ENCODE results near the gene ADGRB3.
A peak's percentile ranks its signal among the peaks of the same experiment; 100 is the strongest.

The ADGRB3 gene

GRCh38 chr6:68633972-68634725 lies 933 bp upstream of the ADGRB3 start:
- H3K27ac ChIP-seq (ENCODE audit: low read length, poor library complexity, severe bottlenecking), result no peak overlapping the region
- H2AFZ ChIP-seq (ENCODE audit: low read depth, low read length), result no peak overlapping the region
- H3K18ac ChIP-seq (ENCODE audit: low read depth in 1 of 2, low read length in 2 of 2), result no peak overlapping the region
- no peaks in the 10 kb centered on the region for H3K4me1 ChIP-seq (ENCODE audit: control insufficient read depth, insufficient read depth, low read depth, low read length)
- peak overlapping the region; percentile 44 for H2BK15ac ChIP-seq (ENCODE audit: low read depth, poor library complexity, severe bottlenecking)
- no peak overlapping the region for H2BK5ac ChIP-seq (ENCODE audit: low read depth, low read length, poor library complexity, severe bottlenecking)
- H2AK5ac ChIP-seq (ENCODE audit: low read length, severe bottlenecking), result no peak overlapping the region
- no peak overlapping the region for H3K4ac ChIP-seq (ENCODE audit: low read depth in 1 of 2, low read length in 2 of 2)
- WGBS, result 3% methylated on average over 20 of the region's 23 CpGs
- H3K36me3 ChIP-seq (ENCODE audit: control insufficient read depth in 1 of 2, insufficient read depth in 2 of 2, low read depth in 1 of 2, low read length in 2 of 2), result no peaks in the 10 kb centered on the region
- H3K4me2 ChIP-seq (ENCODE audit: low read length, poor library complexity, severe bottlenecking), result peak overlapping the region; percentile 98
- peak overlapping the region; percentile 56 for H3K9ac ChIP-seq (ENCODE audit: low read length)
- H3K9me3 ChIP-seq (ENCODE audit: control insufficient read depth, low read length), result no peaks in the 10 kb centered on the region
- H3K79me1 ChIP-seq (replicated peaks; ENCODE audit: low read length, poor library complexity, severe bottlenecking), result no peaks in the 10 kb centered on the region
- H3K23ac ChIP-seq (ENCODE audit: low read length in 2 of 2), result no peak overlapping the region
- no peak overlapping the region for H4K8ac ChIP-seq (ENCODE audit: low read length)
- H3K4me3 ChIP-seq (ENCODE audit: insufficient read depth in 1 of 2, low read depth in 1 of 2, low read length in 2 of 2), result peak overlapping the region; percentile 69 to 88
- H2BK120ac ChIP-seq (ENCODE audit: low read depth, low read length), result no peak overlapping the region
- peak; percentile 6 for DNase-seq
- H2BK12ac ChIP-seq (ENCODE audit: low read length in 2 of 2), result no peak overlapping the region
- peaks cover 3 to 47% of the 10 kb centered on the region in 2 experiments for H3K27me3 ChIP-seq (ENCODE audit: control insufficient read depth in 1 of 2, insufficient read depth in 1 of 2, low read length in 2 of 2)
- H3K14ac ChIP-seq (ENCODE audit: low read length in 2 of 2), result no peak overlapping the region
- H4K91ac ChIP-seq (ENCODE audit: low read length), result no peak overlapping the region

GRCh38 chr6:68635412-68635705 lies 277 bp downstream of the ADGRB3 start:
- Histone ChIP-seq H3K18ac (ENCODE audit: low read depth in 1 of 2, low read length in 2 of 2) (no peak overlapping the region), H3K27ac (ENCODE audit: low read length, poor library complexity, severe bottlenecking) (peak overlapping the region; percentile 35), H2BK12ac (ENCODE audit: low read length in 2 of 2) (no peak overlapping the region), H2BK120ac (ENCODE audit: low read depth, low read length) (peak overlapping the region; percentile 57), H4K8ac (ENCODE audit: low read length) (no peak overlapping the region), H3K23ac (ENCODE audit: low read length in 2 of 2) (no peak overlapping the region), H3K14ac (ENCODE audit: low read length in 2 of 2) (peak overlapping the region in 1 of 2 experiments; percentile 41), H3K9me3 (ENCODE audit: control insufficient read depth, low read length) (no peaks in the 10 kb centered on the region), H2AK5ac (ENCODE audit: low read length, severe bottlenecking) (no peak overlapping the region), H4K91ac (ENCODE audit: low read length) (no peak overlapping the region), H3K4ac (ENCODE audit: low read depth in 1 of 2, low read length in 2 of 2) (peak overlapping the region in 1 of 2 experiments; percentile 58), H3K9ac (ENCODE audit: low read length) (peak overlapping the region; percentile 64), H2BK5ac (ENCODE audit: low read depth, low read length, poor library complexity, severe bottlenecking) (no peak overlapping the region), H2BK15ac (ENCODE audit: low read depth, poor library complexity, severe bottlenecking) (no peak overlapping the region), H3K4me1 (ENCODE audit: control insufficient read depth, insufficient read depth, low read depth, low read length) (peaks cover 3% of the 10 kb centered on the region), H3K36me3 (ENCODE audit: control insufficient read depth in 1 of 2, insufficient read depth in 2 of 2, low read depth in 1 of 2, low read length in 2 of 2) (no peaks in the 10 kb centered on the region), H3K4me3 (ENCODE audit: insufficient read depth in 1 of 2, low read depth in 1 of 2, low read length in 2 of 2) (peak overlapping the region; percentile 69 to 84), H3K27me3 (ENCODE audit: control insufficient read depth in 1 of 2, insufficient read depth in 1 of 2, low read length in 2 of 2) (peaks cover 9 to 58% of the 10 kb centered on the region in 2 experiments), H3K79me1 (replicated peaks; ENCODE audit: low read length, poor library complexity, severe bottlenecking) (no peaks in the 10 kb centered on the region), H2AFZ (ENCODE audit: low read depth, low read length) (peak overlapping the region; percentile 88), H3K4me2 (ENCODE audit: low read length, poor library complexity, severe bottlenecking) (peak overlapping the region; percentile 98)
- 0% methylated on average over 2 of the region's 15 CpGs for WGBS
- DNase-seq, result no peak

GRCh38 chr6:68635706-68636513 lies 828 bp downstream of the ADGRB3 start:
- peak overlapping the region; percentile 63 for H2BK15ac ChIP-seq (ENCODE audit: low read depth, poor library complexity, severe bottlenecking)
- no peak overlapping the region for H4K8ac ChIP-seq (ENCODE audit: low read length)
- peaks cover 3% of the 10 kb centered on the region for H3K4me1 ChIP-seq (ENCODE audit: control insufficient read depth, insufficient read depth, low read depth, low read length)
- no peak overlapping the region for H3K4ac ChIP-seq (ENCODE audit: low read depth in 1 of 2, low read length in 2 of 2)
- no peak overlapping the region for H2BK5ac ChIP-seq (ENCODE audit: low read depth, low read length, poor library complexity, severe bottlenecking)
- peak overlapping the region; percentile 98 for H3K4me2 ChIP-seq (ENCODE audit: low read length, poor library complexity, severe bottlenecking)
- H3K36me3 ChIP-seq (ENCODE audit: control insufficient read depth in 1 of 2, insufficient read depth in 2 of 2, low read depth in 1 of 2, low read length in 2 of 2), result no peaks in the 10 kb centered on the region
- no peak overlapping the region for H3K14ac ChIP-seq (ENCODE audit: low read length in 2 of 2)
- peak overlapping the region; percentile 69 to 84 for H3K4me3 ChIP-seq (ENCODE audit: insufficient read depth in 1 of 2, low read depth in 1 of 2, low read length in 2 of 2)
- H2BK12ac ChIP-seq (ENCODE audit: low read length in 2 of 2), result no peak overlapping the region
- H3K27me3 ChIP-seq (ENCODE audit: control insufficient read depth in 1 of 2, insufficient read depth in 1 of 2, low read length in 2 of 2), result peaks cover 9 to 63% of the 10 kb centered on the region in 2 experiments
- no peak overlapping the region for H3K27ac ChIP-seq (ENCODE audit: low read length, poor library complexity, severe bottlenecking)
- peak overlapping the region; percentile 80 for H2BK120ac ChIP-seq (ENCODE audit: low read depth, low read length)
- H3K9me3 ChIP-seq (ENCODE audit: control insufficient read depth, low read length), result no peaks in the 10 kb centered on the region
- WGBS, result under 1% methylated on average over 16 of the region's 24 CpGs
- peak; percentile 42 for DNase-seq
- H2AFZ ChIP-seq (ENCODE audit: low read depth, low read length), result no peak overlapping the region
- no peak overlapping the region for H3K23ac ChIP-seq (ENCODE audit: low read length in 2 of 2)
- no peaks in the 10 kb centered on the region for H3K79me1 ChIP-seq (replicated peaks; ENCODE audit: low read length, poor library complexity, severe bottlenecking)
- H2AK5ac ChIP-seq (ENCODE audit: low read length, severe bottlenecking), result no peak overlapping the region
- H4K91ac ChIP-seq (ENCODE audit: low read length), result no peak overlapping the region
- H3K18ac ChIP-seq (ENCODE audit: low read depth in 1 of 2, low read length in 2 of 2), result no peak overlapping the region
- peak overlapping the region; percentile 64 for H3K9ac ChIP-seq (ENCODE audit: low read length)

GRCh38 chr6:68636666-68637065 lies 1.6 kb downstream of the ADGRB3 start:
- Histone ChIP-seq H4K91ac (ENCODE audit: low read length) (no peak overlapping the region), H2AK5ac (ENCODE audit: low read length, severe bottlenecking) (no peak overlapping the region), H3K4me2 (ENCODE audit: low read length, poor library complexity, severe bottlenecking) (peak overlapping the region; percentile 13), H3K79me1 (replicated peaks; ENCODE audit: low read length, poor library complexity, severe bottlenecking) (no peaks in the 10 kb centered on the region), H3K4ac (ENCODE audit: low read depth in 1 of 2, low read length in 2 of 2) (no peak overlapping the region), H3K14ac (ENCODE audit: low read length in 2 of 2) (no peak overlapping the region), H3K9me3 (ENCODE audit: control insufficient read depth, low read length) (no peaks in the 10 kb centered on the region), H3K23ac (ENCODE audit: low read length in 2 of 2) (no peak overlapping the region), H3K4me1 (ENCODE audit: control insufficient read depth, insufficient read depth, low read depth, low read length) (peaks cover 3% of the 10 kb centered on the region), H4K8ac (ENCODE audit: low read length) (no peak overlapping the region), H2AFZ (ENCODE audit: low read depth, low read length) (no peak overlapping the region), H3K36me3 (ENCODE audit: control insufficient read depth in 1 of 2, insufficient read depth in 2 of 2, low read depth in 1 of 2, low read length in 2 of 2) (no peaks in the 10 kb centered on the region), H3K27ac (ENCODE audit: low read length, poor library complexity, severe bottlenecking) (no peak overlapping the region), H2BK5ac (ENCODE audit: low read depth, low read length, poor library complexity, severe bottlenecking) (no peak overlapping the region), H2BK120ac (ENCODE audit: low read depth, low read length) (no peak overlapping the region), H3K27me3 (ENCODE audit: control insufficient read depth in 1 of 2, insufficient read depth in 1 of 2, low read length in 2 of 2) (peaks cover 9 to 65% of the 10 kb centered on the region in 2 experiments), H2BK12ac (ENCODE audit: low read length in 2 of 2) (no peak overlapping the region), H3K18ac (ENCODE audit: low read depth in 1 of 2, low read length in 2 of 2) (no peak overlapping the region), H3K4me3 (ENCODE audit: insufficient read depth in 1 of 2, low read depth in 1 of 2, low read length in 2 of 2) (no peak overlapping the region), H3K9ac (ENCODE audit: low read length) (no peak overlapping the region), H2BK15ac (ENCODE audit: low read depth, poor library complexity, severe bottlenecking) (no peak overlapping the region)
- 80% methylated on average over 5 of the region's 5 CpGs for WGBS
- DNase-seq, result no peak
